Loucy (cell line): ENCODE results near the gene PSPH.
"Not testable (repeated sequence)": the region's sequence is repeated elsewhere in the genome, so short reads cannot be mapped to it uniquely, and the experiment has no call there.

Experiments
- H2AFZ ChIP-seq: fragments of 200-600 bp; sonication (generic); 2 replicates; pipeline ENCODE4 v1.6.0; 2016; ENCODE audit warnings: antibody characterized with exemption, mild to moderate bottlenecking, low read length, moderate library complexity
- H3F3A ChIP-seq: fragments of 200-600 bp; 2 replicates; pipeline ENCODE4 v1.6.0; 2016; ENCODE audit warnings: antibody characterized with exemption, low read depth, mild to moderate bottlenecking
- H3K27me3 ChIP-seq: fragments of 200-600 bp; sonication (generic); 2 replicates; pipeline ENCODE4 v1.6.1; 2014; ENCODE audit warnings: low read length, mild to moderate bottlenecking; ENCODE audit not compliant: insufficient read depth, poor library complexity, severe bottlenecking
- H3K36me3 ChIP-seq: fragments of 200-600 bp; sonication (generic); 2 replicates; pipeline ENCODE4 v1.6.1; 2016; ENCODE audit warnings: low read length; ENCODE audit not compliant: insufficient read depth
- H3K4me1 ChIP-seq: fragments of 200-600 bp; sonication (generic); 2 replicates; pipeline ENCODE4 v1.5.1; 2014; ENCODE audit warnings: low read length, mild to moderate bottlenecking; ENCODE audit not compliant: insufficient read depth, poor library complexity, severe bottlenecking
- H3K4me2 ChIP-seq: fragments of 200-600 bp; sonication (generic); 2 replicates; pipeline ENCODE4 v1.6.0; 2014; ENCODE audit warnings: antibody characterized with exemption, low read length, low read depth, mild to moderate bottlenecking; ENCODE audit not compliant: poor library complexity, severe bottlenecking
- H3K4me3 ChIP-seq: fragments of 200-600 bp; sonication (generic); 2 replicates; pipeline ENCODE4 v1.5.1; 2014; ENCODE audit warnings: low read length, mild to moderate bottlenecking, mixed read lengths; ENCODE audit not compliant: poor library complexity, severe bottlenecking
- H3K79me2 ChIP-seq: fragments of 200-600 bp; sonication (generic); 2 replicates; pipeline ENCODE4 v1.6.1; 2014; ENCODE audit warnings: low read length; ENCODE audit not compliant: insufficient read depth
- H3K9ac ChIP-seq: fragments of 200-600 bp; sonication (generic); 2 replicates; pipeline ENCODE4 v1.6.0; 2014; ENCODE audit warnings: mild to moderate bottlenecking, low read depth, low read length, moderate library complexity; ENCODE audit not compliant: poor library complexity, severe bottlenecking
- H3K9me2 ChIP-seq: fragments of 200-600 bp; sonication (generic); replicated peaks from 2 replicates; pipeline ENCODE4 v1.6.1; 2016; ENCODE audit warnings: low read depth, low read length, mixed read lengths
- H3K9me3 ChIP-seq: fragments of 200-600 bp; sonication (generic); 2 replicates; pipeline ENCODE4 v1.6.1; 2014; ENCODE audit warnings: mild to moderate bottlenecking, antibody characterized with exemption, low read length, low read depth; ENCODE audit not compliant: insufficient read depth
- H4K20me1 ChIP-seq: fragments of 200-600 bp; sonication (generic); 2 replicates; pipeline ENCODE4 v1.6.0; 2014; ENCODE audit warnings: antibody characterized with exemption, low read length, mild to moderate bottlenecking; ENCODE audit not compliant: insufficient read depth, poor library complexity, severe bottlenecking
- CTCF ChIP-seq: fragments of 200-600 bp; sonication (generic); conservative IDR thresholded peaks from 2 replicates; pipeline ENCODE4 v1.5.1; 2014; ENCODE audit warnings: mild to moderate bottlenecking, antibody characterized with exemption, low read length
- EZH2phosphoT487 ChIP-seq: fragments of 200-600 bp; IDR thresholded peaks from 2 replicates; pipeline ENCODE4 v1.6.1; 2018; ENCODE audit warnings: antibody characterized with exemption, mild to moderate bottlenecking, moderate library complexity, borderline replicate concordance

PSPH gene

GRCh38 chr7:56051339-56052191 is at the start of gene PSPH, which contains the start of gene CCT6A:
TSS of gene PSPH (minus strand) at chr7:56051444. CDS start at chr7:56021212, 30,232 bp downstream.
TSS of gene CCT6A (plus strand) at chr7:56051765. CDS start at chr7:56051849, 84 bp downstream.
- peaks cover 5% of the 10 kb centered on the region for H3K27me3 ChIP-seq
- peak within 1 kb of the TSS; percentile 90 for H3K4me2 ChIP-seq
- no peaks in the 10 kb centered on the region for H3K9me2 ChIP-seq
- H3K4me1 ChIP-seq = peaks cover 40% of the 10 kb centered on the region
- H3K9ac ChIP-seq = peak within 1 kb of the TSS; percentile 98
- peaks cover 20% of the 10 kb centered on the region for H3K36me3 ChIP-seq
- no peaks in the 10 kb centered on the region for H3K9me3 ChIP-seq
- H3F3A ChIP-seq = no peaks in the 10 kb centered on the region
- no peak for TF ChIP-seq EZH2phosphoT487
- H3K4me3 ChIP-seq = peak within 1 kb of the TSS; percentile 100
- peak within 1 kb of the TSS; percentile 79 for H2AFZ ChIP-seq
- peaks cover 47% of the 10 kb centered on the region for H4K20me1 ChIP-seq
- H3K79me2 ChIP-seq = peaks cover 66% of the 10 kb centered on the region

GRCh38 chr7:56099653-56100052 is 48.4 kb upstream of the PSPH start:
- H3K9me3 ChIP-seq = no peaks in the 10 kb centered on the region
- peaks cover 5% of the 10 kb centered on the region for H3K4me1 ChIP-seq
- TF ChIP-seq EZH2phosphoT487 = no peak
- no peak for TF ChIP-seq CTCF
- peaks cover 49% of the 10 kb centered on the region for H3K36me3 ChIP-seq
- no peak overlapping the region for H3K9ac ChIP-seq
- H3K27me3 ChIP-seq = no peaks in the 10 kb centered on the region
- H3F3A ChIP-seq = no peaks in the 10 kb centered on the region
- peaks cover 22% of the 10 kb centered on the region for H4K20me1 ChIP-seq
- no peaks in the 10 kb centered on the region for H3K9me2 ChIP-seq
- H3K4me2 ChIP-seq = no peak overlapping the region
- no peak overlapping the region for H2AFZ ChIP-seq
- no peak overlapping the region for H3K4me3 ChIP-seq
- peaks cover 23% of the 10 kb centered on the region for H3K79me2 ChIP-seq

- H3K9ac ChIP-seq, H4K20me1 ChIP-seq, H3K27me3 ChIP-seq, H3K4me3 ChIP-seq, H2AFZ ChIP-seq, H3K4me2 ChIP-seq, H3K9me3 ChIP-seq, H3K9me2 ChIP-seq, H3F3A ChIP-seq, H3K4me1 ChIP-seq: not testable (repeated sequence)
- Histone ChIP-seq H3K36me3 (peaks cover 40% of the 10 kb centered on the region), H3K79me2 (peaks cover 10% of the 10 kb centered on the region)
Observed at GRCh38 chr7:56098187-56099008, 47.2 kb upstream of the PSPH start.

- TF ChIP-seq CTCF = no peak
- TF ChIP-seq EZH2phosphoT487 = no peak
- H3F3A ChIP-seq = no peaks in the 10 kb centered on the region
- H3K4me1 ChIP-seq = no peaks in the 10 kb centered on the region
Observed at GRCh38 chr7:56097700-56098099, 46.5 kb upstream of the PSPH start.

More at GRCh38 chr7:56097700-56098099, 46.5 kb upstream of the PSPH start:
- Histone ChIP-seq H4K20me1 (peaks cover 3% of the 10 kb centered on the region), H2AFZ (no peak overlapping the region), H3K36me3 (peaks cover 34% of the 10 kb centered on the region), H3K4me3 (no peak overlapping the region), H3K9me2 (no peaks in the 10 kb centered on the region), H3K27me3 (no peaks in the 10 kb centered on the region), H3K9me3 (no peaks in the 10 kb centered on the region), H3K9ac (no peak overlapping the region), H3K4me2 (no peak overlapping the region), H3K79me2 (peaks cover 3% of the 10 kb centered on the region)
